PC-9 (cell line): ENCODE results near the gene WNK2. TPM values are rescaled to one million over a fixed set of nuclear protein-coding genes. Genes with fewer than 3 reads are reported as not detected.

Experiments
- BruUV-seq: library from RNA; stranded (reverse); fragments of 400-500 nt; replicated peaks from 2 replicates; lab custom pipeline; 2021; lab: Mats Ljungman, UMichigan
- CTCF ChIA-PET: fragments of 300-600 bp; sonication (Branson Sonifier 250); formaldehyde crosslinking; loops from one replicate; lab custom pipeline; 2022; ENCODE audit warnings: antibody characterized with exemption; lab: Charles Lee
- POLR2A ChIA-PET: fragments of 300-600 bp; sonication (Branson Sonifier 250); formaldehyde crosslinking; loops from one replicate; lab custom pipeline; 2022; ENCODE audit warnings: antibody characterized with exemption; ENCODE audit not compliant: unreplicated experiment; lab: Charles Lee
- DNase-seq, 2 experiments: peaks; one replicate each; pipeline versions ENCODE4 v3.0.0 to v3.0.0-alpha.2; 2015 to 2022; ENCODE audit warnings: mixed read lengths in 1 of 2
- H2AFZ ChIP-seq: fragments of 200-600 bp; sonication (generic); 2 replicates; pipeline ENCODE4 v1.8.1; 2017; ENCODE audit warnings: antibody characterized with exemption
- H3F3A ChIP-seq: fragments of 200-600 bp; sonication (generic); 2 replicates; pipeline ENCODE4 v1.8.1; 2017; ENCODE audit warnings: antibody characterized with exemption, mild to moderate bottlenecking, low read depth; ENCODE audit not compliant: insufficient read depth
- H3K27ac ChIP-seq: fragments of 200-600 bp; sonication (generic); 2 replicates; pipeline ENCODE4 v1.6.1; 2016; ENCODE audit warnings: mixed run types
- H3K27me3 ChIP-seq: fragments of 200-600 bp; sonication (generic); 2 replicates; pipeline ENCODE4 v1.6.1; 2016; ENCODE audit warnings: low read depth, mixed run types; ENCODE audit not compliant: insufficient read depth
- H3K36me3 ChIP-seq: fragments of 200-600 bp; sonication (generic); 2 replicates; pipeline ENCODE4 v1.6.1; 2016; ENCODE audit warnings: low read depth, mixed run types
- H3K4me1 ChIP-seq: fragments of 200-600 bp; sonication (generic); replicated peaks from 2 replicates; pipeline ENCODE4 v1.6.1; 2016; ENCODE audit warnings: mixed run types; ENCODE audit not compliant: insufficient read depth
- H3K4me2 ChIP-seq: fragments of 200-600 bp; sonication (generic); 2 replicates; pipeline ENCODE4 v1.6.1; 2017; ENCODE audit warnings: mixed run types
- H3K4me3 ChIP-seq: fragments of 200-600 bp; sonication (generic); 2 replicates; pipeline ENCODE4 v1.6.1; 2016; ENCODE audit warnings: mixed run types
- H3K79me2 ChIP-seq: fragments of 200-600 bp; sonication (generic); 2 replicates; pipeline ENCODE4 v1.6.1; 2017; ENCODE audit warnings: low read depth, mixed run types
- H3K9me2 ChIP-seq: fragments of 200-600 bp; sonication (generic); 2 replicates; pipeline ENCODE4 v1.8.1; 2017; ENCODE audit warnings: mild to moderate bottlenecking; ENCODE audit not compliant: insufficient read depth
- H3K9me3 ChIP-seq: fragments of 200-600 bp; sonication (generic); 2 replicates; pipeline ENCODE4 v1.8.1; 2016; ENCODE audit warnings: low read depth; ENCODE audit not compliant: insufficient read depth
- H4K20me1 ChIP-seq: fragments of 200-600 bp; sonication (generic); 2 replicates; pipeline ENCODE4 v1.8.1; 2017; ENCODE audit not compliant: insufficient read depth
- EZH2 ChIP-seq: fragments of 200-600 bp; sonication (generic); IDR thresholded peaks from 2 replicates; pipeline ENCODE4 v1.8.0; 2017; ENCODE audit warnings: antibody characterized with exemption, low read depth
- intact Hi-C: fragments of 100-400 bp; cut with micrococcal nuclease; formaldehyde crosslinking; loops from one replicate; pipeline ENCODE4 v1.10.0; 2022; ENCODE audit not compliant: unreplicated experiment
- total RNA-seq: library from RNA; stranded (reverse); gene quantifications from 2 replicates; pipeline ENCODE4 v1.2.3, GENCODE V29; 2021
- TF ChIP-seq, protein P1 (sequence below): fragments of 200-600 bp; sonication (generic); conservative IDR thresholded peaks from 2 replicates; pipeline ENCODE4 v1.6.1; 2017; ENCODE audit warnings: mixed run types, antibody characterized with exemption, mild to moderate bottlenecking, moderate library complexity

The WNK2 gene
- total RNA-seq, 1 experiment from 2014 or later = 44.6 TPM

GRCh38 chr9:93300175-93300572, 116.2 kb downstream of the WNK2 start:
- H3K27ac ChIP-seq = no peak overlapping the region

DNA sequence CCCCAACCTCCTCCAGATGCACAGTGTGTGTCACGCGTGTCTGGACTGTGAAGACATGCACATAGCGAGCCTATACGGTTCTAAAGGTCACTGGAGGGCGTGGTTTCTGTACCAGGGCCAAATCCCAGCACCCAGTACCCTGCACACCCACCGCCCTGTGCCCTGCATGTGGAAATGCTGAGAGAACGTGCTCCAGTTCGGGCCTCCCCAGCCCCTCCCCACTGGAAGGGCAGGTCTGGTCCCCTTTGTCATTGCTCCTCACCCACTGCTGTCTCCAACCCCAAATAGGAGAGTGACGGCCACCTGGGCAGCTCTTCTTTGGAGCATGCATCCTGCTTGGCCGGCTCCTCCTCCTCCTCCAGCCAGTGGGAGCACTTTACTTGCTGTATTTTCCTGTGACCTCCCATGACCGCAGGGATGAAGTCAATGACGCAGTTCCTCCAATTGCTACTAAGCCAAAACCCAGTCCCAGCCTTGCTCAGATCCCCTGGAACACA, 116.7 kb downstream of the WNK2 start:
- no peaks in the 10 kb centered on the region for H3K9me3 ChIP-seq
- no peaks in the 10 kb centered on the region for H3K79me2 ChIP-seq
- no peaks in the 10 kb centered on the region for H3K4me1 ChIP-seq
- no peak for DNase-seq
- no TSS peak for BruUV-seq
- H3K4me3 ChIP-seq = no peak overlapping the region
- H3K36me3 ChIP-seq = no peaks in the 10 kb centered on the region
- H3K27ac ChIP-seq = no peak overlapping the region
- H4K20me1 ChIP-seq = no peaks in the 10 kb centered on the region
- no peaks in the 10 kb centered on the region for H3K27me3 ChIP-seq
- POLR2A ChIA-PET = no interaction called here
- no peak for TF ChIP-seq EZH2
- TF ChIP-seq, protein P1, sequence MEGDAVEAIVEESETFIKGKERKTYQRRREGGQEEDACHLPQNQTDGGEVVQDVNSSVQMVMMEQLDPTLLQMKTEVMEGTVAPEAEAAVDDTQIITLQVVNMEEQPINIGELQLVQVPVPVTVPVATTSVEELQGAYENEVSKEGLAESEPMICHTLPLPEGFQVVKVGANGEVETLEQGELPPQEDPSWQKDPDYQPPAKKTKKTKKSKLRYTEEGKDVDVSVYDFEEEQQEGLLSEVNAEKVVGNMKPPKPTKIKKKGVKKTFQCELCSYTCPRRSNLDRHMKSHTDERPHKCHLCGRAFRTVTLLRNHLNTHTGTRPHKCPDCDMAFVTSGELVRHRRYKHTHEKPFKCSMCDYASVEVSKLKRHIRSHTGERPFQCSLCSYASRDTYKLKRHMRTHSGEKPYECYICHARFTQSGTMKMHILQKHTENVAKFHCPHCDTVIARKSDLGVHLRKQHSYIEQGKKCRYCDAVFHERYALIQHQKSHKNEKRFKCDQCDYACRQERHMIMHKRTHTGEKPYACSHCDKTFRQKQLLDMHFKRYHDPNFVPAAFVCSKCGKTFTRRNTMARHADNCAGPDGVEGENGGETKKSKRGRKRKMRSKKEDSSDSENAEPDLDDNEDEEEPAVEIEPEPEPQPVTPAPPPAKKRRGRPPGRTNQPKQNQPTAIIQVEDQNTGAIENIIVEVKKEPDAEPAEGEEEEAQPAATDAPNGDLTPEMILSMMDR = no peak
- CTCF ChIA-PET = no interaction called here
- H3F3A ChIP-seq = no peaks in the 10 kb centered on the region
- H3K4me2 ChIP-seq = no peak overlapping the region
- H2AFZ ChIP-seq = no peak overlapping the region
- no peaks in the 10 kb centered on the region for H3K9me2 ChIP-seq
- intact Hi-C loops = no loop called here

More at GRCh38 chr9:93300175-93300572, 116.2 kb downstream of the WNK2 start:
- Histone ChIP-seq H3K27me3 (no peaks in the 10 kb centered on the region), H3K4me3 (no peak overlapping the region), H3K4me2 (no peak overlapping the region), H3K36me3 (no peaks in the 10 kb centered on the region), H3F3A (no peaks in the 10 kb centered on the region), H3K4me1 (peaks cover 3% of the 10 kb centered on the region; the same call in 1 of the 2 replicates), H2AFZ (no peak overlapping the region), H4K20me1 (no peaks in the 10 kb centered on the region), H3K9me2 (no peaks in the 10 kb centered on the region), H3K79me2 (no peaks in the 10 kb centered on the region), H3K9me3 (no peaks in the 10 kb centered on the region)
- CTCF ChIA-PET = no interaction called here
- TF ChIP-seq EZH2 = no peak
- TF ChIP-seq, protein P1 = no peak
- no TSS peak for BruUV-seq
- DNase-seq = no peak
- intact Hi-C loops = no loop called here
- POLR2A ChIA-PET = no interaction called here

GRCh38 chr9:93301291-93301811, 117.4 kb downstream of the WNK2 start:
- ChIA-PET POLR2A (no interaction called here), CTCF (no interaction called here)
- Histone ChIP-seq H3K4me2 (no peak overlapping the region), H2AFZ (no peak overlapping the region), H3K9me2 (no peaks in the 10 kb centered on the region), H3K27me3 (no peaks in the 10 kb centered on the region), H3K4me3 (no peak overlapping the region), H3K4me1 (no peaks in the 10 kb centered on the region), H3F3A (no peaks in the 10 kb centered on the region), H3K9me3 (no peaks in the 10 kb centered on the region), H3K79me2 (no peaks in the 10 kb centered on the region), H4K20me1 (no peaks in the 10 kb centered on the region), H3K27ac (no peak overlapping the region), H3K36me3 (no peaks in the 10 kb centered on the region)
- TF ChIP-seq, protein P1 = no peak
- no peak for TF ChIP-seq EZH2
- intact Hi-C loops = no loop called here
- no peak for DNase-seq
- no TSS peak for BruUV-seq
